ENCODE data around the gene TMEM143.
"Not testable (repeated sequence)": the region's sequence is repeated elsewhere in the genome, so short reads cannot be mapped to it uniquely, and the experiment has no call there.

Gene TMEM143

DNA sequence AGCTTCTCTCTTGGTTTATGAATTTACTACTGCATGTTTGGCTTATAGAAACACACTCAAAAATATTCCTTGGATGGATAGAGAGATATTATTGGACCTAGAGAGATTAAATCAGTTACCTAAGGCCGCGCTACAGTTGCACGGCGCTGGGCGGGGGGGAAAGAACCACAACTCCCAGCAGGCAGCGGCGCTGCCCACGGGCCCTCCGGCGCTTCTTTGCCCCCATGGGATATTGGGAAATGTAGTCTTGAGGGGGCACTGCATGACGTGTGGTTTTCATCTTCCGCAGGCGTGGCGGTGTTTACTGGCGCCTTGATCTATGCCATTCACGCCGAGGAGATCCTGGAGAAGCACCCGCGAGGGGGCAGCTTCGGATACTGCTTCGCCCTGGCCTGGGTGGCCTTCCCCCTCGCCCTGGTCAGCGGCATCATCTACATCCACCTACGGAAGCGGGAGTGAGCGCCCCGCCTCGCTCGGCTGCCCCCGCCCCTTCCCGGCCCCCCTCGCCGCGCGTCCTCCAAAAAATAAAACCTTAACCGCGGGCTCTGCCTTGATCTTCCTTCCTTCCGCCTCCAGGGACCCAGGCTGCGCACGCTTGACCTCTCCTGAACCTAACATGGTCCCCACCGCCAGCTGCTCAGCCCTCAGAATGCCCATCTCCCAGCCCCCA, 33.6 kb downstream of the TMEM143 start:
- peak; percentile 98 for DNase-seq (ENCODE audit: low spot score)

GRCh38 chr19:48329167-48329891, 34.4 kb downstream of the TMEM143 start:
- peak; percentile 91 for DNase-seq (ENCODE audit: low spot score)

GRCh38 chr19:48325265-48325910, 38.4 kb downstream of the TMEM143 start, which contains the start of gene EMP3:
EMP3 (plus strand) TSS chr19:48325552; CDS start chr19:48326845, 1,293 bp downstream.
- DNase-seq (ENCODE audit: low spot score) = peak; percentile 75

DNA sequence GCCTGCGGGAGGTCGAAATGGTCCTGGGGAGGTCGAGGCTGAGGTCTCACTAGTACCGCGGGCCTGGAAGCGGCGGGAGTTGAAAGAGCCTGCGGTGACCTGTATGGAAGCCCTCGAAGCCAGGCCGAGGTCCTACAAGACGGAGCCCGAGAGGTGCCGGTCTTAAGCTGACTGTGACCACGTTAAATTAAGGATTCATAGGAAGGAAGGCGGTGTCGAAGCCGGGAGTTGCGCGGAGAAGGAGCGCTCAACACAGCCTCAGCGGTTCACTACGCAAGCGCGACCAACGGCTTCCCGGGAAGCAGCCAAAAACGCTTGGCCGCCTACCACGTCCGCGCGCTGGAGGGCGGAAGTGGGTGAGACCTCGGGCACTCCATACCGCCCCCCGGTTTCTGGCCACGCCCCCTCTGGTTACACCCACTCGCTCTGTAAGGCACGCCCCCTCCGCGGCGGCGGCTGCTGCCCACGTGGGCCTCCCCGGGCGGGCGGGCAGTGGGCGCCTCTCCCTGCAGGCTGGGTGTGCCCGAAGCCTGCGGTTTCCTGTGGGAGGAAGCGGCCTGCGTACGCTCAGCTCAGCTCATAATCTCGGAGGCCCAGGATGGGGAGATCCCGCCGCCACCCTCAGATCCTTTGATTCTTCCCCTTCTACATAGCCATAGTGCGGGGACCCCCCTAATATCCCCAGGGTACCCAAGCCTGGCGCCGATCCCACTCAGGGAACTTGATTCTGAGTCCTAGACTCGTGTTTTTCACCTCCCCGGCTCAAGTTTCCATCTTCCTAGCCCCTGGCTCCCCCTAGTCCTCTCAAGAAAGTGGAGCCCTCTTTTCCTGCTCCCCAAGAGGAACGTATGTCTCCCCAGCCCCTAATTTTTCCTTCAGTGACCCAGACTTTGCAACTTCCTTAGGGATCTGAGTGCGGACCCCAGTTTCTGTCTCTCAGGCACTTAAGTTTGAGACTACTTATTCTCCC, 41.8 kb downstream of the TMEM143 start:
- DNase-seq (ENCODE audit: low spot score) = peak; percentile 98

DNA sequence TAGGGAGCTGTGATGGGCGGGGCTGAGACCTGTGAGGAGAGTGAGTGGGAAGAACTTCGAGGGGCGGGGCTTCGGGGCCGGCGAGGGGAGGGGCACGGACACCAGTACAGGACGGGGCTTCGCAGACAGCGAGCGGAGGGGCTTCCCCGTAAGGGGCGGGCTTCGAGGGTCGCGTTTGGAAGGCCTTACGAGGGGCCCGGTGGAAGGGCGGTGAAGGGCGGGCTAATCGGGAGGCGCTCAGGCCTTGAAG, 42.4 kb downstream of the TMEM143 start:
- peak; percentile 97 for DNase-seq (ENCODE audit: low spot score)

DNA sequence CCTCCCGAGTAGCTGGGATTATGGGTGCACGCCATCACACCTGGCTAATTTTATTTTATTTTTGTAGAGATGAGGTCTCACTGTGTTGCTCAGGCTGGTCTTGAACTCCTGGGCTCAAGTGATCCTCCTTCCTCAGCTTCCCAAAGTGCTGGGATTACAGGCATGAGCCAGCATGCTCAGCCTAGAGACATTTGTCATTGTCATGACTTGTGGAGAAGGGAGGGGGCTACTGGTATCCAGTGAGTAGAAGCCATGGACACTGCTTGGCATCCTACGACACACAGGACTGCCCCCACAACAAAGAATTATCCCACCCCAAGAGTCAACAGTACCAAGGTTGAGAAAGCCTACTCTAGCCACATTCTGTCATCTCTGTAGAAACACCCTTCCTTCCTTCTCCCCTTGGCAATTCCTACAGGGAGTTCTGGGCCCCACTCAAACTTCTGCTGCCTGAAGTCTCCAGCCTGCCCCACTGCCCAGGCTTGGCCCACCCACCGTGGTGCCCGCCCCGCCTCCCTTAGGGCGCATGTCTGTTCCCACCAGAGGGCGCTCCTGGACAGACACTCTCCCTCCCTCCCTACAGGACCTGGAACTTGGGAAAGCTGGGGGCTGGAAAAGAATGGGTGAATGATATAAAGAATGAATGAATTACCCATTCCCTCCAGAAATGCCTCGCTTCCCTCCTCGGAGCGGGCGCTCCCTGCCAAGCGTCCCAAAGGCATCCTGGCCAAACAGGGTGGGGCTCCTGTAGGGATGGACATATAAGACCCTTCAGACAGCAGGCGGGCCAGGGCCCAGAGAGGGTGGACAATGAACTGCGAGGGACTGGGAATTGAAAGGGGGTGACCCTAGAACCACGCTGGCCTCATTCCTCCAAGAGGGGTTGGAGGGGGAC, 43.8 kb downstream of the TMEM143 start:
- peak; percentile 81 for DNase-seq (ENCODE audit: low spot score)

DNA sequence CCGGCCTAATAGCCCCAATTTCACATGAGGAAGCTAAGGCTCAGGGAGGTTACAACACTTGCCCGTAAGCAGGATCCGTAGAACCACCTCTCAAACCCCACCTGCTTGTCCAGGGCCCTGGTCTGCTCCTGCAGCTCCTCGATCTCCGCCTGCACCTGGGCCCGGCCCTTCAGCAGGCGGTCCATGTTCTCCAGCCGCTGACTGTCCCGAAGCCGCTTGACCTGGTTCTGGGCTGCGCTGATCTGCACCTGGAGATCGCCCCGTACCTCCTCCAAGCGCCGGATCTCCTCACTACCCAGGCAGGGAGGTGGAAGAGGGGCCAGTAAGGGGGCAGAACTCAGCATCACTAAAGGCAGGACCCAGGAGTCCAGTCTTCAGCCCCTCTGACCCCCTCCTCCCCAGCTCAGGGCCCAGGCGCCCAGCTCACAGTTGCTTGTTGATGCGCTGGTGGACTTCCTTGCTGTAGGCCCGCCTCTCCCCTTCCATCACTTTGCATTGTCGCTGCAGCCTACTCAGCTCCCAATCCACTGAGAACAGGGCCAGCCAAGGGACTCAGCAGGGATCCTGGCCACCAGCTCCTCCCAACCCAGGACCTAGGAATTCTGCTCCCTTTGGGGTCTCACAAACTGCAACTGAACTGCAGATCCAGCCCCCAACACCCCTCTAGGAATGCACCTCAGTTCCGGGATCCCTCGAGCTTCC, 45.3 kb downstream of the TMEM143 start:
- no peak for DNase-seq (ENCODE audit: low spot score)

DNA sequence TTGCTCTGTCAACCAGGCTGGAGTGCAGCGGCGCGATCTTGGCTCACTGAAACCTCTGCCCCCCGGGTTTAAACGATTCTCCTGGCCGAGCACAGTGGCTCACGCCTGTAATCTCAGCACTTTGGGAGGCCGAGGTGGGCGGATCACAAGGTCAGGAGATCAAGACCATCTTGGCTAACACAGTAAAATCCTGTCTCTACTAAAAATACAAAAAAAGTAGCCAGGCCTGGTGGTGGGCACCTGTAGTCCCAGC, 46.1 kb downstream of the TMEM143 start:
- DNase-seq (ENCODE audit: low spot score) = not testable (repeated sequence)

DNA sequence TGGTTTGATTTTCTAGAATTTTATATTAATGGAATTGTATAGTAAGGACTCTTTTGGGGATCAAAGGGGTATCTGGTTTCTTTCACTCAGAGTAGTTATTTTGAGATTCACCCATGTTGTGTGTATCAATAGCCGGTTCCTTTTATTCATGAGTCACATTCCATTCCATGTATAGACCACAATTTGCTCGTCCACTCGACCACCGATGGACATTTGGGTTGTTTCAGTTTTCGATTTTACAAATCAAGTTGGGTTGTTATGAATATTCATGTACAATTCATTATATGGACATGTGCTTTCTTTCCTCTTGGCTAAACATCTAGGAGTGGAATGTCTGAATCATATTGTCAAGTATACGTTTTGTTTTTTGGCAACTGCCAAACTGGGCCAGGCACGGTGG, 48.0 kb downstream of the TMEM143 start:
- DNase-seq (ENCODE audit: low spot score) = no peak

- DNase-seq (ENCODE audit: low spot score) = no peak
Measured at GRCh38 chr19:48311384-48311783, 52.4 kb downstream of the TMEM143 start.

DNA sequence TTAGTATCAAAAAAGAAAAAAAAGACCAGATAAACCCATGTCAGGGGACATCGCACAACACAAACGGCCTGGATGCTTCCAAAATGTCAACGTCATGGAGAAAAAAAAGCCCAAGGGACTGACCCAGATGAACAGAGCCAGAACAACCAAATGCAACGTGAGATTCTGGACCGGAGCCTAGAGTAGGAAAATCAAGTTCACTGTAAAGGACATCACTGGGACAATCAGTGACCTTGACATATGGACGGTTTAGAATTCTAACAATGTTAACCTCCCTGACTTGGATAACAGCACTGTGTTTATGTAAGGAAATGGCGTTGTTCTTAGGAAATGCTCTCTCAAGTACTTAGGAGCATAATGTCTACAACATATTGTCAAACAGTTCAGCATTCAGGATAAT, 53.5 kb downstream of the TMEM143 start:
- no peak for DNase-seq (ENCODE audit: low spot score)

- DNase-seq (ENCODE audit: low spot score) = not testable (repeated sequence)
Measured at GRCh38 chr19:48309731-48310130, 54.0 kb downstream of the TMEM143 start.

DNA sequence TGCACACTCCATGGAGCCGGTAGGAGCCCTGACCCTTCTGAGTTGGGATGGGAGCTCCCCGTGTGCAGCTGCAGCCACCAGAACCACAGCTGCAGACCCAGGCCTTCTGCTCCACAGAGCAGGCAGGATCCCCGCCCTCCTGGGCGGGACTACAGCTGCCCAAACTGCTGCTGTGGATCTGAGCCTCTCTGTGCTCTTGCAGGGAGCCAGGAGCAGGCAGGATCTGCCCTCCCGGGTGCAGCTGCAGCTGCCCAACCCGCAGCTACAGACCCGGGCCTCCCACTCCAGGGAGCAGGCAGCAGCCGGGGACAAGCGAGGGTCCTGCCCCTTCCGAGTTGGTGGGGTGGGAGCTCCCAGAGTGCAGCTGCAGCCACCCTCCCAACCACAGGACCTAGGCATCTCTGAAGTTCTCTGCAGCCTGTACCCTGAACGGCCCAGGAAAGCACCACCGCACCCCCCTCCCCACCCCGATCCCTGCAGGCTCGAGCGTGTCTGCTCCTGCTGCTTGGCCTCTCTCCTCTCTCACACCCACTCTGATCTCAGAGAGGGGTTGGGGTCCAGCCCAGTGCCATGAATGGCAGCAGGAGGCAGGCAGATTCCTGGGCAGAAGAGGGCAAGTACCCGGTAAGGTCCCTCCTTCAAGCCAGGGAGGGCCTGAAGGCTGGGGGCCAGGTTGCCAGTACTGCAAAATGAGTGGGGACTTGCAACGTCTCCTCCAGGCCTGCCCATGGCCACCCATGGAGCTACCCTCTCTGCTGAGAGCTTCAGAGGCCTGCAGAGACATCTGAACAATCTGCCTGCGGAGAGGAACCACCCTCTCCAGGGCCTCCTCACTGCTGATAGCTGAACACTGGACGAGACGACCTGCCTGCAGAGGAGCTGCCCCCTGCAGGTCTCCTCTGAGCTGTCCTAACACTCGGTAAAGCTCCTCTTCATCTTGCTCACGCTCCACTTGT, 54.8 kb downstream of the TMEM143 start:
- no peak for DNase-seq (ENCODE audit: low spot score)

DNA sequence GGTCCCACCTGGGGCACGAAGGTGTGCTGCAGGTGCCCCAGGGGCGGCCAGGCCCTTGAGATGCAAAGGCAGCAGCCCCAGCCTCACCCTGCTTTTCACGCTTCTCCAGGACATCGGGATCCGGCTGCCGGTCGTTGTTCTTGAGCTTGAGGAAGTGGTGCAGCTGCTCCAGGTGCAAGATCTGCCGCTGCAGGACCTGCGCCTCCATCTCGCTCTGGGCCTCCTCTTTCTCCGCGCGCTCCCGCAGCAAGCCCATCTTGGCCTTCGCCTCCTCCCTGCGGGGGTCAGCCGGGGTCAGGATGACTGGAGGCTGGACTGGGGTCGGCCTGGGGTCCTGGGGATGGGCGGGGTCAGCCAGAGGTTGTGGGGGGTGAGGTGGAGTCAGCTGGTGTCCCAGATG, 59.9 kb downstream of the TMEM143 start:
- DNase-seq (ENCODE audit: low spot score) = no peak

GRCh38 chr19:48303367-48303766, 60.4 kb downstream of the TMEM143 start:
- no peak for DNase-seq (ENCODE audit: low spot score)

DNA sequence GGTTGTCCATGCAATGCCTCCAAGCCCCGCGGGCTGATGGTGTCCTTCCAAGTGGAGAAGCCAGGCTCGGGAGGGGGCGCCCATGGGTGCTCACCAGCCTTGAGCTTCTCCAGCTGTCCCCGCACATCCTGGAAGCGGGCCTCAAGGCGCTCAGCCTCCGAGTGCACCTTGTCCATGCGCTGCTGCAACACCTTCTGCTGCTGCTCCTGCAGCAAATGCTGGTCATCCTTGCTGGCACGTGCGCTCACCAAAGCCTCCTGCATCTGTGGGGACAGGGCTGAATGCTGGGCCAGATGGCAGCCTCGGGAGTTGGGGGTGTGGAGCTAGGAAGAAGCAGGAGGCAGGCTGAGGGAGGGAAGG, 61.2 kb downstream of the TMEM143 start:
- DNase-seq (ENCODE audit: low spot score) = no peak

GRCh38 chr19:48301886-48302599, 61.7 kb downstream of the TMEM143 start:
- no peak for DNase-seq (ENCODE audit: low spot score)

GRCh38 chr19:48297975-48298374, 65.8 kb downstream of the TMEM143 start:
- DNase-seq (ENCODE audit: low spot score) = no peak

Measured in SW480 (cell line).